SU-DHL-6 (cell line): ENCODE measurements around the gene CTSH.

Source experiments
- H2AFZ ChIP-seq: fragments of 200-600 bp; sonication (generic); 2 replicates; pipeline ENCODE4 v1.6.1; 2014; ENCODE audit warnings: low read depth, mild to moderate bottlenecking, moderate library complexity, mixed read lengths, antibody characterized with exemption, low read length; ENCODE audit not compliant: severe bottlenecking
- H3F3A ChIP-seq: fragments of 200-600 bp; shearing (Covaris generic); 2 replicates; pipeline ENCODE4 v1.6.0; 2016; ENCODE audit warnings: antibody characterized with exemption, mild to moderate bottlenecking; ENCODE audit not compliant: insufficient read depth
- H3K27ac ChIP-seq: fragments of 200-600 bp; sonication (generic); 2 replicates; pipeline ENCODE4 v1.5.1; 2016; ENCODE audit warnings: low read depth, mild to moderate bottlenecking, low read length, moderate library complexity, mixed read lengths
- H3K27me3 ChIP-seq: fragments of 200-600 bp; sonication (generic), shearing (Covaris generic); 2 replicates; pipeline ENCODE4 v1.6.0; 2014; ENCODE audit warnings: mild to moderate bottlenecking, low read length
- H3K36me3 ChIP-seq: fragments of 200-600 bp; sonication (generic); 2 replicates; pipeline ENCODE4 v1.6.1; 2014; ENCODE audit warnings: mild to moderate bottlenecking, low read length, mixed read lengths
- H3K4me2 ChIP-seq: fragments of 300-600, 200-600 bp; shearing (Covaris generic), sonication (generic); 2 replicates; pipeline ENCODE4 v1.6.0; 2014; ENCODE audit warnings: low read length, low read depth, mild to moderate bottlenecking; ENCODE audit not compliant: poor library complexity, severe bottlenecking
- H3K4me3 ChIP-seq: fragments of 200-600 bp; sonication (generic); 2 replicates; pipeline ENCODE4 v1.5.1; 2014; ENCODE audit warnings: antibody characterized with exemption, low read length, mild to moderate bottlenecking, mixed read lengths; ENCODE audit not compliant: insufficient read depth, poor library complexity, severe bottlenecking
- H3K79me2 ChIP-seq: fragments of 200-600 bp; sonication (generic); 2 replicates; pipeline ENCODE4 v1.6.1; 2014; ENCODE audit warnings: mild to moderate bottlenecking, low read length, moderate library complexity; ENCODE audit not compliant: insufficient read depth
- H3K9ac ChIP-seq: fragments of 200-600 bp; sonication (generic); 2 replicates; pipeline ENCODE4 v1.7.0; 2014; ENCODE audit warnings: mild to moderate bottlenecking, low read length
- H3K9me2 ChIP-seq: fragments of 200-600 bp; sonication (generic); replicated peaks from 2 replicates; pipeline ENCODE4 v1.6.1; 2014; ENCODE audit warnings: low read length; ENCODE audit not compliant: insufficient read depth
- H3K9me3 ChIP-seq: fragments of 200-600 bp; sonication (generic); 2 replicates; pipeline ENCODE4 v1.6.1; 2014; ENCODE audit warnings: low read length, mixed read lengths; ENCODE audit not compliant: insufficient read depth
- H4K20me1 ChIP-seq: fragments of 200-600 bp; sonication (generic); 2 replicates; pipeline ENCODE4 v1.6.1; 2014; ENCODE audit warnings: low read depth, mild to moderate bottlenecking, antibody characterized with exemption, low read length, moderate library complexity, mixed read lengths
- CTCF ChIP-seq: fragments of 200-600 bp; sonication (generic); IDR thresholded peaks from one replicate; pipeline ENCODE4 v1.5.1; 2017; ENCODE audit warnings: antibody characterized with exemption, mild to moderate bottlenecking, low read length, moderate library complexity; ENCODE audit not compliant: insufficient read depth, poor library complexity, severe bottlenecking
- EZH2phosphoT487 ChIP-seq: fragments of 200-600 bp; sonication (generic), shearing (Covaris generic); conservative IDR thresholded peaks from 2 replicates; pipeline ENCODE4 v1.6.1; 2018; ENCODE audit warnings: mild to moderate bottlenecking, antibody characterized with exemption, low read length, moderate library complexity, mixed read lengths

Gene CTSH

GRCh38 chr15:78983146-78983918, 38.5 kb upstream of the CTSH start:
- Histone ChIP-seq H3K4me2 (no peak overlapping the region), H3K27me3 (no peaks in the 10 kb centered on the region), H3K4me3 (no peak overlapping the region), H3F3A (no peaks in the 10 kb centered on the region), H2AFZ (no peak overlapping the region), H4K20me1 (no peaks in the 10 kb centered on the region), H3K9me3 (no peaks in the 10 kb centered on the region), H3K36me3 (no peaks in the 10 kb centered on the region), H3K27ac (no peak overlapping the region), H3K9ac (no peak overlapping the region), H3K9me2 (no peaks in the 10 kb centered on the region), H3K79me2 (no peaks in the 10 kb centered on the region)
- TF ChIP-seq EZH2phosphoT487 (no peak), CTCF (no peak)

GRCh38 chr15:78982736-78983135, 37.9 kb upstream of the CTSH start:
- no peak overlapping the region for H3K27ac ChIP-seq
- no peaks in the 10 kb centered on the region for H3K36me3 ChIP-seq
- H3K9me3 ChIP-seq = no peaks in the 10 kb centered on the region
- H3K4me3 ChIP-seq = no peak overlapping the region
- TF ChIP-seq EZH2phosphoT487 = no peak
- TF ChIP-seq CTCF = no peak
- no peaks in the 10 kb centered on the region for H3K9me2 ChIP-seq
- no peak overlapping the region for H3K9ac ChIP-seq
- no peaks in the 10 kb centered on the region for H3K27me3 ChIP-seq
- no peak overlapping the region for H3K4me2 ChIP-seq
- H2AFZ ChIP-seq = no peak overlapping the region
- no peaks in the 10 kb centered on the region for H4K20me1 ChIP-seq
- H3K79me2 ChIP-seq = no peaks in the 10 kb centered on the region
- no peaks in the 10 kb centered on the region for H3F3A ChIP-seq

DNA sequence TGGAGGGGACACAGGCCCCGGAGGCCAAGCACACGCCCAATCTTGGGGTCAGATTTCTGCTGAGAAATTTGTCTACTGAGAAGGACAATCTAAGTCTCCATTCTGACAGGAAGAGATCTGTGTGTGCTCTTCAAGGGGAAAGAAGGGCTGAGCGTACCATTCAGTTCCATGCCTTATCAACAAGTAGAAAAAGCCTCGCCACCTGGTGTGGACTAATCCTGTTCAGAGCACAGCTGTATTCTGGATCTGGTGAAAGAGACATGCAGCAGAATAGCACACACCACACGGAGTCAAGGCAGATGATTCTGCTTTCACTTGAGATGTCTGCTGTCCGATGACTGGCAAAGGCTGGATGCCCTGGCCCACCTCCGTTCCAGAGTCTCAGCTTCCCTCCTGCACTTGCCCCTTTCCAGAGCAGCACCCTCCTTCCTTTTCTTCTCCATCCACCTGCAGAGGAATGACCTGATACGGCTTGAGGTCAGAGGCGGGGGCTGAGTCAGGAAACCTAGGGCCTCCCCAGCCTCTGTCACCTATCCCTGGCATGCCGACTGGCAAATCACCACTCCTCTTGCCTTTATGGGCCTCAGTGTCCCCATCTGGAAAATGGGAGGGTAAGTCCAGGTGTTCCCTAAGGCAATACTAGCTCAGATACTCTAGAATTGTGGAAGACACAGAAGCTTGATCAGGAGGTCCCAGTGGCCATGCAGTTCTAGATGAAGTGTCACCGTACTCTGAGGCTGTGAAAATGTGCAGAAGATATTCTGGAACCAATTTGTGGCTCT, 36.9 kb upstream of the CTSH start:
- no peaks in the 10 kb centered on the region for H4K20me1 ChIP-seq
- no peak overlapping the region for H3K9ac ChIP-seq
- no peak overlapping the region for H3K4me2 ChIP-seq
- H3K9me2 ChIP-seq = no peaks in the 10 kb centered on the region
- no peaks in the 10 kb centered on the region for H3K9me3 ChIP-seq
- H3K79me2 ChIP-seq = no peaks in the 10 kb centered on the region
- no peak for TF ChIP-seq EZH2phosphoT487
- no peak for TF ChIP-seq CTCF
- no peak overlapping the region for H3K4me3 ChIP-seq
- H3F3A ChIP-seq = no peaks in the 10 kb centered on the region
- no peaks in the 10 kb centered on the region for H3K27me3 ChIP-seq
- H2AFZ ChIP-seq = no peak overlapping the region
- no peaks in the 10 kb centered on the region for H3K36me3 ChIP-seq
- H3K27ac ChIP-seq = no peak overlapping the region
